Head of caudate nucleus (tissue), 42 donors: ENCODE results near the gene NKAIN4.
"Not testable (repeated sequence)": the region's sequence is repeated elsewhere in the genome, so short reads cannot be mapped to it uniquely, and the experiment has no call there.

Experiments used
- DNase-seq, 42 donors: peaks; one replicate each; pipeline versions ENCODE4 v3.0.0 to v3.0.0-alpha.2; 2020 to 2021; ENCODE audit warnings: mixed read lengths in 7 of 42
- intact Hi-C: fragments of 100-400 bp; cut with DNase I; formaldehyde crosslinking; loops from one replicate; pipeline ENCODE4 v1.15.0; 2022

Gene NKAIN4

GRCh38 chr20:63261795-63262528 is 7.7 kb upstream of the NKAIN4 start:
- intact Hi-C loops: no loop called here
- DNase-seq: no peak

DNA sequence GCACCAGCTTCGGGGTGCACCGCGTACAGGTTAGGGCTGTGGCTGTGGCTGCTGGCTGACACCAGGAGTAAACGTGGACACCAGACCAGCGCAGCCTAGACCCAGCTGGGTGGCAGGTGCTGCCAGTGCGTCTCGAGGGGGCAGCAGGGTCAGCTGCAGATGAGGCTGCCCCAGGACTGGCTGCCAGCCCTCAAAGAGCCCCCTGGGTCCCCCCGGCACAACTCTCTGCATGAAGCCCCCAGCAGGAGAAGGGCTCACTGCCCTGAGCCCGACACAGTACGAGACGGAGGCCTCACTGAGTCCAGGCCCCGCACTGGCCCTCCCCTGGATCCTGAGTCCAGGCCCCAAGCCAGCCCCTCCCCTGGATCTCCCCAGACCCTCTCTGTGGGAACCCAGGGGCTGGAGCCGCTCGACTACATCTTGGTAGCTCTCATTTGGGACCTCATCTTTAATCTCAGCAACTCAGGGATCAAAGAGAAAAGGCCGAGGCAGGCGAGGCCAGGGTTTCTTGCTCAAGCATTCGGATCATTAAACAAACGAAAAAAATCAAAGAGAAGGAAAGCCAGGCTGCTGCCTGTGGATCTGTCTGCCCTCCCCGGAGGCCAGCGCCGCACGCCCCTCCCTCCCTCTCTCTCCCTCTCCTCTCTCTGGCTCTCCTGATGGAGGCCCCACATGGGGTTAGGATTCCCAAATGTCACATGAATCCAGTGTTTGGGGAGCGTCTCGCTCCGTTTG is 7.0 kb upstream of the NKAIN4 start:
- peak in 1 of 42 donors; percentile 42 for DNase-seq
- intact Hi-C loops: no loop called here

GRCh38 chr20:63260521-63260920 is 6.3 kb upstream of the NKAIN4 start:
- intact Hi-C loops: no loop called here
- no peak for DNase-seq

GRCh38 chr20:63259734-63260460 is 5.6 kb upstream of the NKAIN4 start:
- no peak for DNase-seq
- intact Hi-C loops: no loop called here

DNA sequence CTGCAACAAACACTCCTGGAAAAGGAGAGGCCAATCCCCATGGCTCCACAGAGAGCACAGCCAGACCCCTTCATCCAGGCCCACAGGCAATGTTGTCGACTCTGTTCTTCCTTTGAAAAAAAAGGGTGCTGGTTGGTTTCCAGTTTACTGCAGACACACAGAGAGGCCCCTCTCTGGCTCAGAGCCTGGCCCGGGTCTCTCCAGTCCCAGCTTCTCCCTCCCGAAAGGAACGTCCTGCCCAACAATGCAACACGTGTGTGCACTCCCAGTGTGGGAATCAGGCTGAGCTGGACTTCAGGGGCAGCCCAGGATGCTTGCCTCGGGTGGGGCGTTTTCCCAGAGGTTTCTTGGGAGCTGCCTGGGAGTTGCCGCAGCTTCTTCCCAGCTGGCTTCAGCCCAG is 4.5 kb upstream of the NKAIN4 start:
- no peak for DNase-seq
- intact Hi-C loops: no loop called here

- intact Hi-C loops: no loop called here
- DNase-seq: no peak
Measured at GRCh38 chr20:63257629-63258028, 3.4 kb upstream of the NKAIN4 start.

- no peak for DNase-seq
- intact Hi-C loops: no loop called here
Measured at GRCh38 chr20:63256954-63257353, 2.7 kb upstream of the NKAIN4 start.

- intact Hi-C loops: no loop called here
- no peak for DNase-seq
Measured at GRCh38 chr20:63255931-63256704, 1.9 kb upstream of the NKAIN4 start.

DNA sequence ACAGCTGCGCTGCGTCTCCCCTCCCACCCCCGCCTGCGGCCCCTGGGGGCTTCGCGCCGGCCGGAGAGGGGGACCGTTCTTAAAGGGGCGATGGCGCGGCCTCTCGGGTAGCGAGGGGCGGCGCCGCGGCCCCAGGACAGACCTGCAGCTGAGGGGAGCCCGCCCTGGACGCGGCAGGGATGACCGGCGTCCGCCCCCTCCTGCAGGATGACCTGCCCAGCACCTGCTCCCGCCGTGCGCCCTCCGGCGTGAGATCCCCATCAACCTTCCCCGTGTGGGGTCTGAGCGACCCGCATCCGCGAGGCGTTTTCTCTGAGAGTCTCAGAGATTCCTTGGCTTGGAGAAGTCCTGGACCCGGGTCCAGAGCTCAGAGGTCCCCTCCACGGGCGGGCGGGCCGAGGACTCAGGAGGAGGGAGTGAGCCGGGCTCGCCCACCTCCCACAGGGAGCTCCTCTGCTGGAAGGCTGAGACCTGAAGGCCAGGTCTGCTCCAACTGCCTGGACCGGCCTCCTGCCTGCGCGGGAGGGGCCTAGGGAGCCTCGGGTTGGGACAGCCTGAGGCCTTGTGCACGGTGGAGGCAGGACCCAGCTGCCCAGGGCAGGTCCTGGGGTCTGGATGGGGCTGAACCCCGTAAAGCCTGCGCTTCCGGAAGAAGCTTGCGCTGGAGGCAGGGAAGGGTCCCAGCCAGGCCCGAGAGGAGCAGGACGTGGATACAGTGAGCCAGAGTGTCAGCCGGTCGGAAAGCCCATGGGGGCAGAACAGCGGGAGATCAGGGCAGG is 532 bp upstream of the NKAIN4 start:
- intact Hi-C loops: no loop called here
- no peak for DNase-seq

DNA sequence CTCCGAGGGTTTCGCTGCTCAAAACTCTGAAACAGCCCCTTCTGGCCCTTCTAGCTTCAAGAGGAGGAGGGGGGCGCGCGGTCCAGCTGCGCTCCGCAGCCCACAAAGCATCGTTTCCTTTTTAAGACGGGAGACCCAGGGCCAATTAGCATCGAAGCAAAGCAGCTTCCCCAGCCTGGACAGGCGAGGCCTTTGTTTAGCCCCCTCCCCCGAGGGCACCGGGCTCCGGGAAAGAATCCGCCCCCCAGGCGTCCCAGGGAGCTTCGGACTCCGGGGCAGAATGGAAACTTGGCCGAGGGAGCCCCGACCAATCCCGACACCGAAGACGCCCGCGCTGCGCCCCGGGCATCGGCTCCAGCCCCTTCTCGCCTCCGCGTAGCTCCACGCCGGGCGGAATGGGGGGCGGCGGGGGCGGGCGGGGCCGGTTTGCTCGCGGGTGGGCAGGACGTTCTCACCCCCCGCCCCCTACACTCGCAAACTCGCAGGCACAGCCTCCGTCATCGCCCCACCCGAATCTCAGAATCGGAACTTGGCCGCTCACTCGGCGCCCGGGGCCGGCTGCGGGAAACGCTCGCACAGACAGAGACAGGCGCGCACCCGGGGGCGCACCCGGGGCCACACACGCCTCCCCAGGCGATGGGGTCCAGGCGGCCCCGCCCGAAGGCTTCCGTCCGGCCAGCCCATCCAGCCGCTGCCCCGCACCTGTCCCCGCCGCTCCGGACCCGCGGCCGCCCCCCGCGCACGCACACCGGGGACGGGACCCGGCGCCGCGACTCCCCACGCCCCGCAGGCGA is 628 bp downstream of the NKAIN4 start:
- peak in 31 of 42 donors; percentile 21 to 73 (median 43) for DNase-seq
- intact Hi-C loops: no loop called here

DNA sequence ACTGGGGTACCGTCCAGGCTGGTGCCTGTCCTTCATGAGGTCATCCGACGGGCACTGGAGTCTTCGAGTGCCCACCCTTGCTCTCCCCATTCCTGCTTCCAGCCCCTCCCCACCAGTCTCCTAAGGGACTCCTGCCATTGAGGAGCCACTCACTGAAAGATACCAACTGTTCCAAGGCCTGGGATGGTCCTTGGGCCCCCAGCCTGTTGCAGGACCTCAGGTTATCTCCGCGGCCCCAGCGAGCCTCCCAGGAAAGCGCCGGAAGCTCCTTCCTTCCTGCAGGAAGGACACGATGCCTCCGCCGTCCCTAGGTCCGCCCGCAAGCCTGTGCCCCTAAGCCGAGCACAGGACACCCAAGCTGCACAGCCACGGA is 1.2 kb downstream of the NKAIN4 start:
- intact Hi-C loops: no loop called here
- DNase-seq: no peak

DNA sequence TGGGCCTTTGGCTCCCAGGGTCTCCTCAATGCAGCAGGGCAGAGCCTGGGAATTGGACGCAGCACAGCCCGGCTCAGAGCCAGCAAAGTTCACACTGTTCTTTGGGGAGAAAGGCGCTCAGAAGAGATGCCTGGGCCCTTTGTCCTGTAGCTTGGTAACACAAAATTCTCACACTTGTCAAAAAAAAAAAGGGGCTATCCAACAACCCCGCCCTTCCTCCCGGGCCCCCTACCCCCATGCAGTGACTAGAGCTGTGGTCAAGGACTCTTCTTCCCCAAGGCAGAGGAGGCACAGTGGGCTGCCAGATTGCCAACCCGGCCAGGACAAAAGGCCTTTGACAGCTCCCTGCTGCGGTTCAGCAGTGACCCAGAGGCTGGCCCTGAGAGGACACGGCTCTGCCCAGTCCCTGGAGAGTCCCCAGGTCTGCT is 2.0 kb downstream of the NKAIN4 start:
- intact Hi-C loops: no loop called here

GRCh38 chr20:63251350-63251749 is 2.9 kb downstream of the NKAIN4 start:
- intact Hi-C loops: not testable (repeated sequence)
- peak in 37 of 42 donors; percentile 16 to 68 (median 45) for DNase-seq

More for the DNA sequence above, 2.0 kb downstream of the NKAIN4 start:
- peak in 39 of 42 donors; percentile 21 to 82 (median 54) for DNase-seq

DNA sequence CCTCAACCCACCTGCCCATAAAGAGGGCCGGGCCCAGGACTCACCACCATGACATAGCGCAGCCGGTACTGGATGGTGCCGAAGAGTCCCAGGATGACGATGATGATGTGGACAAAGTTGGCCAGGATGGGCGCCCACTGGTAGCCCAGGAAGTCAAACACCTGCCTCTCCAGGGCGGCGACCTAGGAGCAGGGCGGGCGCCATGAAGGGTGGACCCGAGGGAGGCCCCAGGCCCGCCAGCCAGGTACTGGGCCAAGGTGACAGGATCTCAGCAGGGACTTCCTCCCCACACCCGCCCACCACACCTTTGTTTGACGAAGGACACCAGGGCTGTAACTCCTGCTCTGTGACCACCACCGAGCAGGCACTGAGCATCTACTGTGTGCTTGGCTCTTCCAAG is 4.4 kb downstream of the NKAIN4 start:
- DNase-seq: no peak
- intact Hi-C loops: no loop called here

DNA sequence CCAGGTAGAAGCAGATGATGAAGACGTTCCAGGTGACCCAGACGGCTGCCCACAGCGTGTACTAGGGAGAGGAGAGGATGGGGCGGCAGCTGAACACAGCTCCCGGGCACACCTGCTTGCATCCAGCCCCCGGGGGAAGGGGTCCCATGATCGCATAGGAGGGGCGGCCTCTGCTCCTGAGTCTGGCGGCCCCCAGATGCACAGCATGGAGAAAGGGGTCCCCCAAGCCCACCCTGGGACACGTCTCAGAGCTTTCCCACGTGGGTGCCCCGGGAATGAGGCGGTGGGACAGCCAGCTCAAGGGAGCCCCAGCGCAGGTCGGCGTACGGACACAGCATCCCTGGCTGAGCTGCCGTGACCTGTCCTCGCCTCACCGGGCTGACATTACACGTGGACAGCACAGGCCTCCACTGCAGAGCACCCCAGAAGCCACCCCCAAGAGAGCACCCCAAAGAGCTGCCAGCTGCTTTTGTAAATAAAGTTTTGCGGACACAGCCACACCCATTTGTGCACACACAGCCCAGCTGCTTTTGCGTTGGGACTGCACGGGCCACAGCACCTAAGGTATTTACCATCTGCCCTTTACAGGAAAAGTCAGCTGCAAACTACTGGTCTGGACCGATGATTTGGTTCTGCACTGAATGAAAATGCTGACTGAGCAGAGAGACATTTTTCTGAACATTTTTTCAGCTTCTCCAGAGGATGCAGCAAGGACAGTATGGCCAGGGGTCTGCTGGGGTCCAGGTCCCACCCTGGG is 5.2 kb downstream of the NKAIN4 start:
- intact Hi-C loops: no loop called here
- no peak for DNase-seq

GRCh38 chr20:63247671-63248228 is 6.5 kb downstream of the NKAIN4 start:
- intact Hi-C loops: no loop called here
- no peak for DNase-seq
